H1 (cell line): Measurements from ENCODE around the gene RBM19. TPM values are rescaled to one million over a fixed set of nuclear protein-coding genes. Genes with fewer than 3 reads are reported as not detected.

Source experiments
- CTCF ChIA-PET: fragments of 300-600 bp; sonication (Branson Sonifier 250); formaldehyde crosslinking; loops from one replicate; lab custom pipeline; 2021; ENCODE audit not compliant: partially characterized antibody; lab: Charles Lee
- POLR2A ChIA-PET: fragments of 300-600 bp; sonication (Branson Sonifier 250); formaldehyde crosslinking; loops from one replicate; lab custom pipeline; 2021; ENCODE audit warnings: inconsistent platforms; ENCODE audit not compliant: partially characterized antibody; lab: Charles Lee
- DNase-seq, 2 experiments: peaks; one replicate each; pipeline versions ENCODE4 v3.0.0 to v3.0.0-alpha.2; 2010 to 2022; ENCODE audit warnings: low spot score in 2 of 2, low read depth in 1 of 2, mixed read lengths in 1 of 2
- FAIRE-seq: peaks from 2 replicates; lab custom pipeline; 2011; peaks lifted over from hg19 to GRCh38; lab: Jason Lieb, UNC
- H2AFZ ChIP-seq: 2 replicates; pipeline ENCODE4 v1.8.1; 2012; ENCODE audit warnings: low read length, inconsistent platforms
- H2AK5ac ChIP-seq: 2 replicates; pipeline ENCODE4 v1.6.1; 2013; ENCODE audit warnings: low read depth, low read length
- H2BK120ac ChIP-seq: replicated peaks from 2 replicates; pipeline ENCODE3; 2013; ENCODE audit warnings: low read depth, low read length, inconsistent platforms
- H2BK12ac ChIP-seq: 2 replicates; pipeline ENCODE4 v1.6.1; 2013; ENCODE audit warnings: low read depth, low read length
- H2BK15ac ChIP-seq: 2 replicates; pipeline ENCODE4 v1.6.1; 2013; ENCODE audit warnings: low read length
- H2BK20ac ChIP-seq: 2 replicates; pipeline ENCODE4 v1.6.1; 2013; ENCODE audit warnings: low read length
- H2BK5ac ChIP-seq: 2 replicates; pipeline ENCODE4 v1.6.1; 2013; ENCODE audit warnings: low read depth, low read length
- H3K14ac ChIP-seq: 2 replicates; pipeline ENCODE4 v1.6.1; 2013; ENCODE audit warnings: inconsistent platforms; ENCODE audit not compliant: insufficient read length
- H3K18ac ChIP-seq: 2 replicates; pipeline ENCODE4 v1.6.1; 2013; ENCODE audit warnings: low read length; ENCODE audit errors: extremely low read depth
- H3K23ac ChIP-seq: 2 replicates; pipeline ENCODE4 v1.6.1; 2013; ENCODE audit warnings: inconsistent platforms; ENCODE audit not compliant: insufficient read length
- H3K23me2 ChIP-seq: 2 replicates; pipeline ENCODE4 v1.6.1; 2013; ENCODE audit warnings: low read depth, low read length
- H3K27ac ChIP-seq: 2 replicates; pipeline ENCODE4 v1.6.1; 2011; ENCODE audit warnings: low read depth, low read length, inconsistent platforms
- H3K27me3 ChIP-seq, 4 experiments: replicated peaks in 1 of 4; 1 replicate in 1 of 4; 2 replicates in 3 of 4; pipeline versions ENCODE4 v1.6.1 to v1.8.1; 2011 to 2013; ENCODE audit warnings: low read length in 3 of 4, mild to moderate bottlenecking in 3 of 4, inconsistent platforms in 2 of 4, mixed read lengths in 2 of 4, moderate library complexity in 1 of 4; ENCODE audit not compliant: control insufficient read depth in 3 of 4, insufficient read depth in 3 of 4; ENCODE audit errors: extremely low read depth in 1 of 4
- H3K36me3 ChIP-seq, 4 experiments: 2 replicates each; pipeline versions ENCODE4 v1.6.1 to v1.8.1; 2011 to 2013; ENCODE audit warnings: mild to moderate bottlenecking in 4 of 4, low read length in 3 of 4, moderate library complexity in 2 of 4, control low read depth in 1 of 4, inconsistent platforms in 1 of 4; ENCODE audit not compliant: insufficient read depth in 4 of 4, control insufficient read depth in 2 of 4
- H3K4ac ChIP-seq: replicated peaks from 2 replicates; pipeline ENCODE3; 2013; ENCODE audit warnings: low read length, low read depth, mixed read lengths, inconsistent platforms; ENCODE audit not compliant: insufficient read length
- H3K4me1 ChIP-seq, 4 experiments: replicated peaks in 1 of 4; 1 replicate in 1 of 4; 2 replicates in 3 of 4; pipeline versions ENCODE4 v1.6.1 to v1.8.1; 2011 to 2013; ENCODE audit warnings: low read length in 3 of 4, inconsistent platforms in 2 of 4, mixed read lengths in 1 of 4; ENCODE audit not compliant: insufficient read depth in 4 of 4, control insufficient read depth in 3 of 4
- H3K4me2 ChIP-seq, 2 experiments: 2 replicates each; pipeline versions ENCODE4 v1.6.1 to v1.8.1; 2011 to 2013; ENCODE audit warnings: low read depth in 2 of 2, low read length in 2 of 2, control low read depth in 1 of 2, inconsistent platforms in 1 of 2, mild to moderate bottlenecking in 1 of 2; ENCODE audit not compliant: insufficient read depth in 1 of 2
- H3K4me3 ChIP-seq, 4 experiments: fragments of 200-600, 300-600 bp in 1 of 4; sonication (generic), shearing (Covaris generic), sonication (Bioruptor Twin) in 1 of 4; 2 replicates each; pipeline versions ENCODE4 v1.5.1 to v1.8.1; 2011 to 2016; ENCODE audit warnings: low read length in 4 of 4, low read depth in 3 of 4, control low read depth in 2 of 4, inconsistent platforms in 2 of 4, mild to moderate bottlenecking in 2 of 4, mixed read lengths in 1 of 4, moderate library complexity in 1 of 4; ENCODE audit not compliant: insufficient read depth in 2 of 4; ENCODE audit errors: extremely low read depth in 1 of 4
- H3K56ac ChIP-seq: replicated peaks from 2 replicates; pipeline ENCODE3; 2013; ENCODE audit warnings: low read depth, mild to moderate bottlenecking, mixed read lengths, low read length, inconsistent platforms; ENCODE audit not compliant: insufficient read length
- H3K79me1 ChIP-seq: 2 replicates; pipeline ENCODE4 v1.6.1; 2013; ENCODE audit warnings: low read depth, low read length, control low read depth
- H3K79me2 ChIP-seq, 2 experiments: 2 replicates each; pipeline versions ENCODE4 v1.6.1 to v1.8.1; 2012 to 2013; ENCODE audit warnings: low read length in 2 of 2, mild to moderate bottlenecking in 2 of 2, inconsistent platforms in 1 of 2; ENCODE audit not compliant: insufficient read depth in 2 of 2, control insufficient read depth in 1 of 2
- H3K9ac ChIP-seq, 4 experiments: replicated peaks in 1 of 4; 1 replicate in 1 of 4; 2 replicates in 3 of 4; pipeline versions ENCODE4 v1.6.1 to v1.8.1; 2011 to 2013; ENCODE audit warnings: low read depth in 3 of 4, low read length in 3 of 4, control low read depth in 2 of 4, mild to moderate bottlenecking in 2 of 4, moderate library complexity in 2 of 4, inconsistent platforms in 1 of 4; ENCODE audit errors: extremely low read depth in 1 of 4
- H3K9me3 ChIP-seq, 2 experiments: 2 replicates each; pipeline versions ENCODE4 v1.6.1 to v1.8.1; 2012 to 2013; ENCODE audit warnings: mild to moderate bottlenecking in 2 of 2, moderate library complexity in 2 of 2, control low read depth in 1 of 2, inconsistent platforms in 1 of 2, low read depth in 1 of 2, low read length in 1 of 2, mixed read lengths in 1 of 2; ENCODE audit not compliant: insufficient read depth in 2 of 2
- H4K20me1 ChIP-seq, 2 experiments: replicated peaks in 1 of 2; 2 replicates each; pipeline versions ENCODE3 to v1.8.1; 2011 to 2013; ENCODE audit warnings: inconsistent platforms in 2 of 2, low read length in 2 of 2, mild to moderate bottlenecking in 1 of 2; ENCODE audit not compliant: insufficient read depth in 2 of 2, control insufficient read depth in 1 of 2
- H4K5ac ChIP-seq: 2 replicates; pipeline ENCODE4 v1.6.1; 2013; ENCODE audit warnings: low read length, low read depth, mixed read lengths, inconsistent platforms; ENCODE audit not compliant: insufficient read length
- H4K8ac ChIP-seq: 2 replicates; pipeline ENCODE4 v1.8.0; 2013; ENCODE audit warnings: mild to moderate bottlenecking, moderate library complexity, low read length, inconsistent platforms; ENCODE audit not compliant: insufficient read depth; ENCODE audit errors: extremely low read depth
- H4K91ac ChIP-seq: replicated peaks from 2 replicates; pipeline ENCODE3; 2013; ENCODE audit warnings: low read length, mixed read lengths, inconsistent platforms; ENCODE audit not compliant: insufficient read length
- EP300 ChIP-seq, 2 experiments: IDR thresholded peaks; 1 replicate in 1 of 2; 2 replicates in 1 of 2; pipeline ENCODE4 v1.6.1; 2011 to 2012; ENCODE audit warnings: low read depth in 2 of 2, low read length in 2 of 2, mild to moderate bottlenecking in 2 of 2, borderline replicate concordance in 1 of 2, inconsistent platforms in 1 of 2, moderate library complexity in 1 of 2
- RFX5 ChIP-seq: IDR thresholded peaks from 2 replicates; pipeline ENCODE4 v1.6.1; 2011; ENCODE audit warnings: low read depth, low read length, improper control_type of control experiment, borderline replicate concordance
- SIN3A ChIP-seq, 2 experiments: IDR thresholded peaks in 1 of 2; conservative IDR thresholded peaks in 1 of 2; 2 replicates each; pipeline ENCODE4 v1.6.1; 2011 to 2012; ENCODE audit warnings: low read length in 2 of 2, improper control_type of control experiment in 1 of 2, low read depth in 1 of 2, mild to moderate bottlenecking in 1 of 2
- SIX5 ChIP-seq: IDR thresholded peaks from 2 replicates; pipeline ENCODE4 v1.6.1; 2011; ENCODE audit warnings: mild to moderate bottlenecking, low read depth, low read length
- YY1 ChIP-seq: IDR thresholded peaks from 2 replicates; pipeline ENCODE4 v1.6.1; 2011; ENCODE audit warnings: low read depth, mild to moderate bottlenecking, low read length
- WGBS, 2 experiments: shearing (Covaris generic) in 1 of 2; methylation state at CpG; one replicate each; pipeline versions ENCODE4 v1.1.6 to v1.1.7; 2013 to 2015; ENCODE audit warnings: low lambda C conversion rate in 2 of 2, mixed read lengths in 2 of 2, inconsistent platforms in 1 of 2, low coverage in 1 of 2, missing lambda C conversion rate in 1 of 2; ENCODE audit not compliant: insufficient replicate concordance in 2 of 2, insufficient coverage in 1 of 2, insufficient read length in 1 of 2; ENCODE audit errors: extremely low coverage in 1 of 2, missing lambda C conversion rate in 1 of 2; 5-methylcytosine and 5-hydroxymethylcytosine counted together
- polyA plus RNA-seq, 7 experiments: library from polyadenylated mRNA; depleted of rRNA in 3 of 7; stranded (reverse) in 5 of 7; unstranded in 2 of 7; fragments of >200 nt in 5 of 7; fragments of 200-250 nt in 2 of 7; gene quantifications; 1 replicate in 5 of 7; 2 replicates in 1 of 7; 4 replicates in 1 of 7; pipeline versions ENCODE4 v1.2.1 to v1.2.3, GENCODE V29; 2011 to 2013; ENCODE audit warnings: missing spikeins in 2 of 7, mixed read lengths in 2 of 7
- total RNA-seq: library from RNA; stranded (reverse); fragmentation: NEBNext Ultra II Directional; extraction: Animal tissue kit (Norgen Biotek cat#: 25700); gene quantifications from 2 replicates; pipeline ENCODE4 v1.2.1, GENCODE V29; 2021

RBM19 gene
- total and polyA plus RNA-seq, 2 of the 8 experiments (the other 6 are each of a cell fraction or from before 2014, with no cell fraction given), result 23.4 to 61.9 TPM

- H3K27me3 ChIP-seq, result no peaks in the 10 kb centered on the region
- H3K36me3 ChIP-seq, result peaks cover 5 to 18% (median 16%) of the 10 kb centered on the region in 4 experiments; a peak in 4 of 8 replicates
- no peak overlapping the region for H3K9ac ChIP-seq
- H2AK5ac ChIP-seq, result no peak overlapping the region
- H3K23ac ChIP-seq, result no peak overlapping the region
- TF ChIP-seq SIN3A (conservative IDR thresholded peaks at IDR 0.05 in 1 of 2, IDR thresholded peaks at IDR 0.05 in 1 of 2; ENCODE audit: low read depth in 1 of 2, low read length in 2 of 2) (no peak), YY1 (no peak), EP300 (IDR thresholded peaks at IDR 0.05; ENCODE audit: borderline replicate concordance in 1 of 2, low read depth in 2 of 2, low read length in 2 of 2) (no peak), RFX5 (no peak), SIX5 (no peak)
- H2BK15ac ChIP-seq, result no peak overlapping the region
- no peak overlapping the region for H3K27ac ChIP-seq
- no peak overlapping the region for H3K4me3 ChIP-seq
- H2BK120ac ChIP-seq, result no peak overlapping the region
- WGBS, 2 experiments, result 93% methylated on average over 13 of the region's 13 CpGs; no CpG with 5 or more reads in 1 of the 2 experiments
- no peak overlapping the region for H2AFZ ChIP-seq
- POLR2A ChIA-PET, result no interaction called here
- H4K5ac ChIP-seq, result no peak overlapping the region
- H3K9me3 ChIP-seq, result no peaks in the 10 kb centered on the region
- H3K79me2 ChIP-seq, result no peaks in the 10 kb centered on the region
- H3K23me2 ChIP-seq, result no peaks in the 10 kb centered on the region
- no peaks in the 10 kb centered on the region for H3K79me1 ChIP-seq
- H4K91ac ChIP-seq, result no peak overlapping the region
- no peak overlapping the region for H3K4me2 ChIP-seq
- FAIRE-seq (no peak), DNase-seq (no peak)
- H4K20me1 ChIP-seq, result no peaks in the 10 kb centered on the region
- H3K4ac ChIP-seq, result no peak overlapping the region
- H3K4me1 ChIP-seq, result peaks cover 0 to 2% (median 0%) of the 10 kb centered on the region in 4 experiments; a peak in 1 of 7 replicates
- CTCF ChIA-PET, result interaction anchor here (1.1 to 3.5 kb wide), 2 partner anchors 25 to 453 kb away, joined by 4 to 19 read pairs; no protein-coding TSS in a partner anchor
- no peak overlapping the region for H4K8ac ChIP-seq
- H3K14ac ChIP-seq, result no peak overlapping the region
- no peak overlapping the region for H3K56ac ChIP-seq
- no peak overlapping the region for H3K18ac ChIP-seq
- H2BK20ac ChIP-seq, result no peak overlapping the region
- H2BK12ac ChIP-seq, result no peak overlapping the region
- H2BK5ac ChIP-seq, result no peak overlapping the region
Observed at GRCh38 chr12:113914806-113915205, 51.3 kb downstream of the RBM19 start.
